Endothelial cell of umbilical vein (primary cell): Measurements from ENCODE around the gene PTPN2.

Experiments used
- CTCF ChIP-seq, 2 donors: IDR thresholded peaks; 1 replicate in 1 of 2; 2 replicates in 1 of 2; pipeline ENCODE4 v1.5.1; 2011; ENCODE audit warnings: low read length in 2 of 2, mild to moderate bottlenecking in 2 of 2, moderate library complexity in 2 of 2, control low read depth in 1 of 2, inconsistent platforms in 1 of 2, low read depth in 1 of 2; ENCODE audit not compliant: insufficient read depth in 1 of 2; ENCODE audit errors: extremely low read depth in 1 of 2
- EZH2 ChIP-seq: IDR thresholded peaks from 2 replicates; pipeline ENCODE4 v1.6.1; 2012; ENCODE audit warnings: borderline replicate concordance, low read depth, mild to moderate bottlenecking, moderate library complexity, low read length, inconsistent platforms; ENCODE audit not compliant: severe bottlenecking
- FOS ChIP-seq: IDR thresholded peaks from 2 replicates; pipeline ENCODE4 v1.6.1; 2011; ENCODE audit warnings: mild to moderate bottlenecking, low read length, moderate library complexity, borderline replicate concordance; ENCODE audit not compliant: insufficient read depth
- GATA2 ChIP-seq: IDR thresholded peaks from 2 replicates; pipeline ENCODE4 v1.7.0; 2011; ENCODE audit warnings: low read depth, mild to moderate bottlenecking, moderate library complexity, mixed read lengths, low read length; ENCODE audit not compliant: insufficient read length, insufficient read depth
- JUN ChIP-seq: IDR thresholded peaks from 2 replicates; pipeline ENCODE4 v1.6.1; 2011; ENCODE audit warnings: borderline replicate concordance, low read depth; ENCODE audit not compliant: insufficient read length, insufficient read depth
- MAX ChIP-seq: IDR thresholded peaks from 2 replicates; pipeline ENCODE4 v1.6.1; 2011; ENCODE audit not compliant: insufficient read depth, insufficient read length
- MYC ChIP-seq: IDR thresholded peaks from one replicate; pipeline ENCODE4 v1.6.1; 2011; ENCODE audit warnings: mild to moderate bottlenecking, low read depth, low read length
- POLR2A ChIP-seq: IDR thresholded peaks from 2 replicates; pipeline ENCODE4 v1.6.1; 2012; ENCODE audit warnings: low read depth, mild to moderate bottlenecking, control low read depth, low read length
- POLR2AphosphoS5 ChIP-seq: IDR thresholded peaks from 2 replicates; pipeline ENCODE4 v1.6.1; 2012; ENCODE audit warnings: low read depth, mild to moderate bottlenecking, control low read depth, low read length, moderate library complexity; ENCODE audit not compliant: insufficient read depth

GRCh38 chr18:12904012-12904516, 20.0 kb upstream of the PTPN2 start:
- TF ChIP-seq CTCF (IDR thresholded peaks at IDR 0.05; ENCODE audit: extremely low read depth in 1 of 2, insufficient read depth in 1 of 2, low read depth in 1 of 2, low read length in 2 of 2), result no peak
- TF ChIP-seq MYC, result no peak
- TF ChIP-seq MAX, result no peak
- TF ChIP-seq POLR2A, result no peak
- no peak for TF ChIP-seq EZH2
- no peak for TF ChIP-seq POLR2AphosphoS5
- TF ChIP-seq JUN, result no peak
- no peak for TF ChIP-seq GATA2
- no peak for TF ChIP-seq FOS
